BLaER1 treated with 17β-estradiol and CSF1 and Interleukin-3, amounts not matched to agents 10 nM and 100 nM (cell line): Measurements from ENCODE around the gene CCNDBP1.
A peak's percentile ranks its signal among the peaks of the same experiment; 100 is the strongest.

Experiments
- H3K27ac ChIP-seq, 11 experiments: shearing (Covaris generic); formaldehyde crosslinking; 2 replicates each; pipeline ENCODE4 v1.8.1; 2022
- H3K27me3 ChIP-seq, 11 experiments: shearing (Covaris generic); formaldehyde crosslinking; 2 replicates each; pipeline ENCODE4 v1.8.1; 2022
- H3K36me3 ChIP-seq, 11 experiments: shearing (Covaris generic); formaldehyde crosslinking; 2 replicates each; pipeline ENCODE4 v1.8.1; 2022
- H3K4me1 ChIP-seq, 10 experiments: shearing (Covaris generic); formaldehyde crosslinking; 2 replicates each; pipeline ENCODE4 v1.8.1; 2022
- H3K4me2 ChIP-seq, 11 experiments: shearing (Covaris generic); formaldehyde crosslinking; 2 replicates each; pipeline ENCODE4 v1.8.1; 2022
- H3K4me3 ChIP-seq, 10 experiments: shearing (Covaris generic); formaldehyde crosslinking; 2 replicates each; pipeline ENCODE4 v1.8.1; 2022
- H3K9ac ChIP-seq, 11 experiments: shearing (Covaris generic); formaldehyde crosslinking; 2 replicates each; pipeline ENCODE4 v1.8.1; 2022
- H3K9me3 ChIP-seq, 11 experiments: shearing (Covaris generic); formaldehyde crosslinking; replicated peaks in 1 of 11; 2 replicates each; pipeline ENCODE4 v1.8.1; 2022
- H4K20me1 ChIP-seq, 11 experiments: shearing (Covaris generic); formaldehyde crosslinking; 2 replicates each; pipeline ENCODE4 v1.8.1; 2022
- Cebpa-rat ChIP-seq, 11 experiments: shearing (Covaris generic); IDR thresholded peaks; 2 replicates each; pipeline ENCODE4 v1.8.1; 2022

Gene CCNDBP1

DNA sequence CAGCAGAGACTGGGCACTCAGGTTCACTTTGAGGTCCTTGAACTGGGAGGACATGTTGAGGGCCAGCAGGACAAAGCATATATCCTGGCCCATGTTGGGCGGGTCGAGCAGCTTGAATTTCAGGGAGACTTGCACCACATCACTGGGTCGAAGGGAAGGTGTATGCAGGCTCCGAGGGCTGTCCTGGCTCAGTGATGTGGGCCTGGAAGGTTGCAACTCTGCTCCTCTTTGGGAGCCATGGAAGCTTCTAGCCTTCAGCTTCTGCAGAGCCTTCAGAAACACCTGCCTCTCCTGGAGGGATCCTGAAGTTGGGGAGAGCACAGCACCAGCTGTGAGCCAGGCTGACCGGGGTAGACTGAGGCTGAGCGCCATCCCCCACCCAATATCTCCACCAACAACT, 50.3 kb downstream of the CCNDBP1 start:
- Histone ChIP-seq H3K4me3 (no peak overlapping the region), H3K36me3 (no peaks in the 10 kb centered on the region), H3K4me1 (peaks cover 40 to 74% (median 66%) of the 10 kb centered on the region in 10 experiments), H3K27me3 (peaks cover 0 to 80% (median 0%) of the 10 kb centered on the region in 11 experiments; a peak in 8 of 22 replicates), H3K27ac (peak overlapping the region in 1 of 11 experiments; percentile 49; a peak in 1 of 22 replicates), H3K9me3 (no peaks in the 10 kb centered on the region; a peak in 1 of 22 replicates), H3K9ac (no peak overlapping the region), H3K4me2 (peak overlapping the region in 9 of 11 experiments; percentile 56 to 90 (median 78); a peak in 16 of 22 replicates), H4K20me1 (peaks cover 0 to 62% (median 0%) of the 10 kb centered on the region in 11 experiments; a peak in 5 of 22 replicates)
- TF ChIP-seq Cebpa-rat (IDR thresholded peaks at IDR 0.05), result no peak

- Histone ChIP-seq H3K4me1 (peaks cover 40 to 74% (median 66%) of the 10 kb centered on the region in 10 experiments), H3K9ac (peak overlapping the region in 1 of 11 experiments; percentile 39; a peak in 1 of 22 replicates), H3K4me2 (peak overlapping the region; percentile 60 to 90 (median 76); a peak in 20 of 22 replicates), H3K36me3 (no peaks in the 10 kb centered on the region), H3K4me3 (0 out of 20 replicates have a peak overlapping the region, but pooled peaks of 1 of the 10 experiments have one; percentile 5), H4K20me1 (peaks cover 0 to 65% (median 0%) of the 10 kb centered on the region in 11 experiments; a peak in 5 of 22 replicates), H3K27me3 (peaks cover 0 to 91% (median 0%) of the 10 kb centered on the region in 11 experiments; a peak in 8 of 22 replicates), H3K27ac (no peak overlapping the region), H3K9me3 (no peaks in the 10 kb centered on the region)
- TF ChIP-seq Cebpa-rat (IDR thresholded peaks at IDR 0.05), result no peak
These were observed 52.8 kb downstream of the CCNDBP1 start for GRCh38 chr15:43237842-43238470.

DNA sequence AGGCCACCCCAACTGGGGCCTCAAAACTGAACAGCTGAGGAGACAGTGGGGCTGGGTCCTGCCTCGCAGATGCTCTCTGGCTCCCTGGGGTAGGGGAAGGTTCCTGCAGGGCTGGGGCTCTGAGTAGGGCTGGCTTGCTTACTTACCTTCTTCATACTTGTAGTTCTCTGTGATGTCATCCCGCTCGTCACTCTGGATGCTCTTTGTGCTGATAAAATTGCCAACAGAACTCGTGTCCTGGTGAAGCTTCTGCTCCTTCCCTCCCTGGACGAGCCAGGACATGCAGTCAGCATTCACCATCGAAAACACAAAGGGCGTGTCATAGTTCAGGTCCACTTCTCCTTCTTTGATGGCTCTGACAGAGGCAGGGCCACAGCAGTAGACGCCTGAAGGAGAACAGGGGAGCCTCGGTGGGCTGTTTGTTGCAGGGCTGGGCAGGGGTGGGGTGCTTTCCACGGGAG, 53.5 kb downstream of the CCNDBP1 start:
- no peaks in the 10 kb centered on the region for H3K9me3 ChIP-seq
- peaks cover 0 to 92% (median 0%) of the 10 kb centered on the region in 11 experiments; a peak in 8 of 22 replicates for H3K27me3 ChIP-seq
- H3K4me2 ChIP-seq, result peak overlapping the region; percentile 60 to 90 (median 76)
- peaks cover 0 to 61% (median 0%) of the 10 kb centered on the region in 11 experiments; a peak in 5 of 22 replicates for H4K20me1 ChIP-seq
- no peak for TF ChIP-seq Cebpa-rat (IDR thresholded peaks at IDR 0.05)
- H3K4me3 ChIP-seq, result no peak overlapping the region
- no peak overlapping the region for H3K27ac ChIP-seq
- peaks cover 40 to 67% (median 59%) of the 10 kb centered on the region in 10 experiments for H3K4me1 ChIP-seq
- no peaks in the 10 kb centered on the region for H3K36me3 ChIP-seq
- 0 out of 22 replicates have a peak overlapping the region, but pooled peaks of 1 of the 11 experiments have one; percentile 39 for H3K9ac ChIP-seq

DNA sequence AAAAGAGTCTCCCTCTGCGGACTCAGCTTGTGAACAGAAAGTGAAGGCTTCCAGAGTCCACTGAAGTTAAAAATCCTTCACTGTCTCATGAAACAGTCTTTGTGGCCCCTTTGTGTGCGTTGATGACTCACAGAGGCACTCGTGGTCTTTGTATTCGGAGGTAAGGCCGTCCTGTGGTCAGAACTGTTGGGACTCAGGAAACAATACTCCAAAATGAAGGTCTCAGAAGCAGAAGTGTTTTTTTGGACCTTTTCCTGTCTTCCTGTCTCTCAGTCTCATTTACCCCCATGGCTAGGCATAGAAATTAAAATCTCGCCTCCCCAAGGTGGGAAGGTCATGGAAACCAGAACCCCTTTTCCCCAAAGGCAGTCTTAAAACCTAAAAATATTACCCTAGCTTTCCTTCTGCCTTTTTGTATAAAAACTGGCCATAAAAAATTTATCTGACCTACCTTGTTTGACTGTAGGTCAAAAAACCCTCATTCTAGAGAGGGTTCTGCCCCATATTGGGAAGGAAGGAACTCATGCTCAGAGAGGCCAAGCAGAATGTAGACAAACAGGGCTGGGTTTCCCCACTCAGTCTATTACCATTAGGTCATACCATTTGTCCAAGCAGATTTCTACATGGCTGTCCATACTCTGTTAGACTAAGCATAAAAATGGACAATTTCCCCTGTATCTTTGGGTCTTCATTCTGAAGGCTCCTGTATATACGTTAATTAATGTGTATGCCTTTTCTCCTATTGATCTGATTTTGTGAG, 54.7 kb downstream of the CCNDBP1 start:
- Histone ChIP-seq H3K4me1 (peaks cover 40 to 55% (median 53%) of the 10 kb centered on the region in 10 experiments), H3K4me3 (peak overlapping the region in 1 of 10 experiments; percentile 9; a peak in 1 of 20 replicates), H4K20me1 (peaks cover 0 to 51% (median 0%) of the 10 kb centered on the region in 11 experiments; a peak in 5 of 22 replicates), H3K9ac (0 out of 22 replicates have a peak overlapping the region, but pooled peaks of 1 of the 11 experiments have one; percentile 37), H3K4me2 (peak overlapping the region; percentile 60 to 90 (median 76)), H3K27me3 (peaks cover 0 to 93% (median 0%) of the 10 kb centered on the region in 11 experiments; a peak in 8 of 22 replicates), H3K27ac (peak overlapping the region in 3 of 11 experiments; percentile 9 to 22 (median 14); a peak in 3 of 22 replicates), H3K9me3 (no peaks in the 10 kb centered on the region), H3K36me3 (no peaks in the 10 kb centered on the region)
- TF ChIP-seq Cebpa-rat (IDR thresholded peaks at IDR 0.05), result no peak

DNA sequence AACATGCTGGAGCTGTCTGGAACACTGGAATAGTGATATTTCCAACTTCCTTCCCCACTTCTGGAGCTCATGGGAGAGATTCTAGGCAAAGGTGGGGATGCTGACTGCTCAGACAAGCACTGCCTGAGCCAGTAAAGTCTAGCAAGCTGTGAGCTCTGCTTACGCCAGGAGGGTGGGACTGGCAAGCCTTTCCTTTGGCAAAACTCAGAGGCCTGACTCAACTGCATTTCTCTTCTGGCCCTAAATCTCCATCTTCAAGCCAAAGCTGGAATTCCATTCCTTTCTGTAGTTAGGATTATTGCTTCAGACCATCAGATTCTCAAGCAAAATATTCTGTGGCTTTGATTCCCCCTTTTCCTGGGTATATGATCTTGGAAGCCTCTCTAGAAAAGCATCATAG, 55.9 kb downstream of the CCNDBP1 start:
- no peak overlapping the region for H3K27ac ChIP-seq
- no peak overlapping the region for H3K9ac ChIP-seq
- peaks cover 37 to 44% (median 42%) of the 10 kb centered on the region in 10 experiments for H3K4me1 ChIP-seq
- peaks cover 0 to 92% (median 0%) of the 10 kb centered on the region in 11 experiments; a peak in 8 of 22 replicates for H3K27me3 ChIP-seq
- peaks cover 0 to 41% (median 0%) of the 10 kb centered on the region in 11 experiments; a peak in 5 of 22 replicates for H4K20me1 ChIP-seq
- no peak for TF ChIP-seq Cebpa-rat (IDR thresholded peaks at IDR 0.05)
- no peaks in the 10 kb centered on the region for H3K9me3 ChIP-seq
- no peaks in the 10 kb centered on the region for H3K36me3 ChIP-seq
- no peak overlapping the region for H3K4me2 ChIP-seq
- H3K4me3 ChIP-seq, result no peak overlapping the region

DNA sequence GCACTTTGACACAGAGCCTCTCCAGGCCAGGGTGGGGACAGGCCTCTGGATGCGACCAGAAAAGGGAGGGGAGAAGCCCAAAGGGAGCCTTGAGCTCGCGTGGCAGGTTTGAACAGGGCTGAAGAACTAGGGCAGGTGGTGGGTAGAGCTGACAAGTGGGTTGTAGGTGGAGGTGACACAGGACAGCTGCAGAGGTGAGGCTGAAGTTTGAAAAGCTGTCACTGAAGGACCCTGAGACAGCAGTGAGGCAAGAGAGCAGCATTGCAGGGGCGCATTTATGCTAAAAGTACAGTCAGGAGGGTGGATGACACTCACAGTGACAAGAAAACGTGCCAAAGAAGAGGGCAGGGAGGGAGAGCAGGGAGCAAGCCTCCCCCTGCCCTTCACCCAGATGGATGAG, 57.4 kb downstream of the CCNDBP1 start:
- Histone ChIP-seq H3K27me3 (peaks cover 0 to 87% (median 0%) of the 10 kb centered on the region in 11 experiments; a peak in 8 of 22 replicates), H3K4me1 (peaks cover 27 to 37% (median 28%) of the 10 kb centered on the region in 10 experiments), H3K27ac (no peak overlapping the region), H3K9me3 (peaks cover 0 to 6% (median 0%) of the 10 kb centered on the region in 11 experiments; a peak in 2 of 22 replicates), H3K9ac (no peak overlapping the region), H3K36me3 (no peaks in the 10 kb centered on the region), H4K20me1 (peaks cover 0 to 31% (median 0%) of the 10 kb centered on the region in 11 experiments; a peak in 4 of 22 replicates), H3K4me3 (no peak overlapping the region), H3K4me2 (no peak overlapping the region)
- TF ChIP-seq Cebpa-rat (IDR thresholded peaks at IDR 0.05), result no peak

DNA sequence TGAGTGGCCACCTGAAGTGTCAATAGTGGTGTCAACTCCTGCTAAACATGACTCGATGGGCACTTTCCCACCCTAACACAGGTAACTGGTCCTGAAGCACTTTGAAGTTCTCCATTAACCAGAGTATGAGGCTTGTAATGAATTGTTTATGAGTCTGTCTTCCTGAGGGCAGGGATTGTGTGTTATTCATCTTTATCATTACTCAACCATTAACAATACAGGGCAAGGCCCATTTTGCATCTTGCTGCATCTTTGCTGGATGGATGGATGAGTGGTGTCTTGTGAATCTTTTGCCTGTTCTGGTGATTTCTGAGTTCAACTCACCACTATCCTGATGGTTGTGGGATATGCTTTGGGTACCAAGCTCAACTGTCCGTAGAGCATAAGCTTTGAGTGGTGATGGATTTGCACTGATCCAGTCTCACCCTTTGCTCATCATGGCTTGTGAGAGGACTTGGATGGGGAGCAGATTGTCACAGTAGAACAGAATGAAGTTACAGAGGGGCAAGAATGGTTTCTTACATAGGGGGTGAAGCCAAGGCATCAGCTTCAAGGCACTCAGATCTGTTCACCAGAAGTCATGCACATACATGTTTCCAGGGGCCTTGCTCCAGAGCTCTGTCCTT, 57.9 kb downstream of the CCNDBP1 start:
- TF ChIP-seq Cebpa-rat (IDR thresholded peaks at IDR 0.05), result no peak
- Histone ChIP-seq H3K36me3 (no peaks in the 10 kb centered on the region), H3K4me3 (no peak overlapping the region), H3K4me2 (no peak overlapping the region), H4K20me1 (peaks cover 0 to 26% (median 0%) of the 10 kb centered on the region in 11 experiments; a peak in 4 of 22 replicates), H3K4me1 (peaks cover 21 to 32% (median 22%) of the 10 kb centered on the region in 10 experiments), H3K27ac (no peak overlapping the region), H3K9me3 (peaks cover 0 to 6% (median 0%) of the 10 kb centered on the region in 11 experiments; a peak in 2 of 22 replicates), H3K27me3 (peaks cover 0 to 82% (median 0%) of the 10 kb centered on the region in 11 experiments; a peak in 8 of 22 replicates), H3K9ac (no peak overlapping the region)

DNA sequence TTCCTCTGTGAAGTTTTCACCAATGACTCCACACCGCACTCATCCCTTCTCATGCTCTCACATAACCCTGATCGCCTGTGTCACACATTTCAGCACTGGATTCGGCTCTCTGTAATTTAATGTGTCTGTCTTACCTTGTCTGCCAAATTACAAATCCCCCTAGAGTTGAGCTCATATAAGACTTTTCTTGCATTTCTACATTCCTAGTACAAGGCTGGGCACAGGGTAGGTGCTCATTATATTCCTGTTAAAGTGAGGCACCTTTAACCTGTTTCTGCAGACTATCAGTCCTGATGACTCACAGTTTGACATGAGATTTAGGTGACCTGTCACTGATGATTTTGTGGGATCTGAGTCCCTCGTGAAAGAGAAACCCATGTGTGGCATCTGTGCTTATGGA, 58.9 kb downstream of the CCNDBP1 start:
- Histone ChIP-seq H3K9me3 (peaks cover 0 to 6% (median 0%) of the 10 kb centered on the region in 11 experiments; a peak in 2 of 22 replicates), H3K4me2 (no peak overlapping the region), H3K4me1 (peaks cover 15 to 25% (median 17%) of the 10 kb centered on the region in 10 experiments), H3K27ac (no peak overlapping the region), H4K20me1 (peaks cover 0 to 16% (median 0%) of the 10 kb centered on the region in 11 experiments; a peak in 4 of 22 replicates), H3K4me3 (no peak overlapping the region), H3K9ac (no peak overlapping the region), H3K36me3 (no peaks in the 10 kb centered on the region), H3K27me3 (peaks cover 0 to 73% (median 0%) of the 10 kb centered on the region in 11 experiments; a peak in 8 of 22 replicates)
- no peak for TF ChIP-seq Cebpa-rat (IDR thresholded peaks at IDR 0.05)
